Aortic smooth muscle cell (primary cell): ENCODE measurements around the gene HNF4A. TPM values are rescaled to one million over a fixed set of nuclear protein-coding genes. Genes with fewer than 3 reads are reported as not detected.

Experiments used
- total RNA-seq: library from RNA; depleted of rRNA; stranded (reverse); fragments of >200 nt; gene quantifications from 2 replicates; pipeline ENCODE4 v1.2.3, GENCODE V29; 2014

The HNF4A gene
- not detected in 2 replicates for total RNA-seq

DNA sequence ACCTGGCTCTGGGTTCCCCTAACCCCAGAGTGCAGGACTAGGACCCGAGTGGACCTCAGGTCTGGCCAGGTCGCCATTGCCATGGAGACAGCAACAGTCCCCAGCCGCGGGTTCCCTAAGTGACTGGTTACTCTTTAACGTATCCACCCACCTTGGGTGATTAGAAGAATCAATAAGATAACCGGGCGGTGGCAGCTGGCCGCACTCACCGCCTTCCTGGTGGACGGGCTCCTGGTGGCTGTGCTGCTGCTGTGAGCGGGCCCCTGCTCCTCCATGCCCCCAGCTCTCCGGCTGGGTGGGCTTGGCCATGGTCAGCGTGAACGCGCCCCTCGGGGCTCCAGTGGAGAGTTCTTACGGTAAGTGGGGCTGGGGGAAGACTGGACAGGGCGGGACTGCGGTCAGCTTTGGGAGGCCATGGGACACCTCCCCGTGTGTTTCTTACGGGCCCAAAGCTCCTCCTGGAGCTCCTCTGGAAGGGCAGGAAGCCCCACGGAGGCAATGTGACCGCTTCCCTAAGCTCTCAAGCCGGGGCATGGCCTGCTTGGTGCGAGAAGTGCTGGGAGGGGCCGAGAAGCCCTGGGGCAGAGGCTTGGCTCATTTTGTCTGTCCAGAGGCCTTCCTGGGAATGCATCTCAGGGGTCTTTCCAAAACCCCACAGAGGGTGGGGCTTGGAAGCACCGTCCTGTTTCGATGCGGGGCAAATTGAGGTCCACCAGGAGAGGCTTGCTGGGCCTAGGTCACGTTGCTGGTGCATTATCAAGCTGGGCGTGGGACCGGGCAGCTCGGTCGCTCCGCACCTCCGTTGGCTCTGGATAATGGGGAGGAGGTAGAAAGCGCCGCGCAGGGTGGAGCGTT is at the start of gene HNF4A:
Gene HNF4A, plus strand, starts transcription at position 202 of the 855 bp plus-strand sequence. Its CDS starts 106 bp downstream, at position 308.

DNA sequence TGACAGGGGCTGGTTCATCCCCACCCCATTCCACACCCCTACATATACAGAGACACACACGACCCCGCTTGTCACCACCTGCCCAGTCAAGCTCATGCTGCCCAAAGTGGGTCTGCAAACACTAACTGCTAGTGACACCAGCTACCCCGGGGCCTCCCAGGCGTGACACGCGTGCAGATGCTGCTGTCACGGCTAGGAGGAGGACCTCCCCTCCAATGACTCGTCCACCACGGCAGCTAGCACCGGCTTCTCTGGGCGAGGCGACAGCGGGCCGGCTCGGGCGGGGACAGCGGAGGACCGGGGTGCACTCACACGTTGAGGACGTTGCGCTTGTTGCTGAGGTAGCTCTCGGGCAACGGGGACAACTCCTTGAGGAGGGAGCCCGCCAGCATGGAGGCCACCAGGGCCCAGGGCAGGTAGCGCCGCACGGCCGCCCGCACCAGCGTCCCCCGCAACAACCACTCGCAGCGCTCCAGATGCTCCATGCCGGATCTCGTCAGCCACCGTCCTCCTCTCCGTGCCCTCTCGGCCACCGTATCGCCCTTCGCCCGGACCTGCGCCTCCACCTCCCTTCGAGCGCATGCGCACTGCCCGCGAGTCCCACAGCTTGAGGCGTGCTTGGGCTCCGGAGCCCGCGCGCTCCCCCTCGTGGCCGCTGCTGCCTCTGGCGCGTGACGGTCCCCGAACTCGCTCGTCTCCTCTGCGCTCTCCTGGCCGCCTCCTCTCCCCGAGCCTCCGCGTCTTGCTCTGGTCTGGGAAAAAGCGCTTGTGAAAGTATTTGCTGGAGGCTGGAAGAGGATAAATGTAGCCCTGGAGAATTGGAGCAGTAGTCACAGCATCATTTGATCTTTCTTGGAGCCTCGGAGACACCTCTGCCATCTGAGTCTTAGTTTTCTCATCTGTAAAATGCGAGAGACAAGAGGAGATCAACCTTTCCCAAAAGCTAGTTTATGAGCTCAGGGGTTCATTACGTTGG is 44.5 kb upstream of the HNF4A start, which contains the start of gene FITM2:
Gene FITM2, minus strand, starts transcription at position 539 of the 976 bp plus-strand sequence. Its CDS starts 54 bp downstream, at position 485.

GRCh38 chr20:44336725-44337380 is 18.6 kb upstream of the HNF4A start, which contains the start of gene R3HDML:
TSS of gene R3HDML (plus strand) at chr20:44337043. CDS start at chr20:44337158, 115 bp downstream.

DNA sequence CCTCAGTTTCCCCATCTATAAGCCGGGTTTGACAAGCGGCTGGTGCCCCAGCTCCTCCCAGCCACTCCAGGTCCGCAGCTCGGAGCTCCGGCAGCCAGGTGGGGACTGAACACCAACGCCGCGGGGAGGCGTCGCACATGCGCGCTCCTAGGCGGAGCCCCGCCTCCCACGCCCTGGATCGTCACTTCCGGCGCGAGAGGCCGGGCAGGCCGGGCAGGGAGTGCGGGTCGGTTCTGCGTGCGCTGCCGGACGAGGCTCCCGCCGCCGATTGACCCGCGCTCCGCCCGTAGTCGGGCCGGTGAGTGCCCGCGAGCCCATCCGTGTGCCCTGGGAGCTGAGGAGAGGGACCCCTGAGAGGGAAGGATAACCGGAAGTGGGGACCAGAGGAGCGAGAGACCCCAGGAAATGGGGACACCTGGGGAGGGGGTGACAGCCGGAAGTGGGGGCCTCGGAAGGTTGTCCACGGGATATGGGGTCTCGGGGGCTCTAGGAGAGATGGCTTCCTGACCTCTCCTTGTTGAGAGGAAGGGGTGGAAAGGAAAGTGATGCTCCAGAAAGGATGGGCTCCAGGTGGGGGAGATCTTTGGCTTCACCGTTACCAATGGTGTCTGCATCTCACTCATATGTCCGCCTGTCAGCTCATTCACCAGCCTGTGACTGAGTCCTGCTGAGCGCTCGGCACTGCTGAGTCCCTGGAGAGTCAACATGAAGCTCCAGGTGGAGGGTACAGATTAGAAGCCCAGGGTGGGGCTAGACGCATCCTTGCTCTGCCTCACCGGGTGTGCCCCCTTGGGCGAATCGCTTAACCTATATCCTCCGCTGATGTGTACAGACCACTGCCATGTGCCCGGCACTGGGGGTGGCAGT is 120.4 kb downstream of the HNF4A start, which contains the start of gene TTPAL:
Gene TTPAL, plus strand, starts transcription at position 181 of the 867 bp plus-strand sequence. CDS start 4,126 bp downstream, outside the sequence.

Other genes starting within 250 kb of the HNF4A start
- gene JPH2, start 168.5 kb upstream of the HNF4A start, total RNA-seq: 0.13 and 0.37 TPM in 2 replicates
- gene OSER1, start 144.9 kb upstream of the HNF4A start, total RNA-seq: 31.3 and 36.4 TPM in 2 replicates
- gene GDAP1L1, start 108.4 kb upstream of the HNF4A start, total RNA-seq: not detected in 2 replicates
- 8.2 and 8.5 TPM in 2 replicates for gene FITM2, start 44.5 kb upstream of the HNF4A start, total RNA-seq
- gene R3HDML, start 18.7 kb upstream of the HNF4A start, total RNA-seq: not detected in 2 replicates
- gene TTPAL, start 120.2 kb downstream of the HNF4A start, total RNA-seq: 6.6 and 7.3 TPM in 2 replicates
- gene SERINC3, start 166.4 kb downstream of the HNF4A start, total RNA-seq: 185 and 230 TPM in 2 replicates
- 135 and 149 TPM in 2 replicates for gene PKIG, start 226.9 kb downstream of the HNF4A start, total RNA-seq